Parathyroid adenoma (tissue), 2 donors: ENCODE measurements around the gene CDX1.

Experiments used
- H2AFZ ChIP-seq: fragments of 300-600 bp; sonication (generic); one replicate; pipeline ENCODE4 v1.7.0; 2017; ENCODE audit warnings: antibody characterized with exemption, mild to moderate bottlenecking
- H3K27ac ChIP-seq: fragments of 300-600 bp; sonication (generic); one replicate; pipeline ENCODE4 v1.7.0; 2017
- H3K27me3 ChIP-seq: fragments of 300-600 bp; sonication (generic); one replicate; pipeline ENCODE4 v1.7.0; 2017; ENCODE audit warnings: low read length; ENCODE audit not compliant: control insufficient read depth, insufficient read depth
- H3K36me3 ChIP-seq: fragments of 300-600 bp; sonication (generic); one replicate; pipeline ENCODE4 v1.7.0; 2017; ENCODE audit warnings: low read length; ENCODE audit not compliant: control insufficient read depth, insufficient read depth
- H3K4me1 ChIP-seq: fragments of 300-600 bp; sonication (generic); one replicate; pipeline ENCODE4 v1.7.0; 2017; ENCODE audit warnings: control low read depth
- H3K4me2 ChIP-seq: fragments of 300-600 bp; sonication (generic); one replicate; pipeline ENCODE4 v1.7.0; 2017; ENCODE audit warnings: low read length
- H3K4me3 ChIP-seq: fragments of 300-600 bp; sonication (generic); one replicate; pipeline ENCODE4 v1.7.0; 2017; ENCODE audit warnings: low read depth, low read length
- H3K79me2 ChIP-seq: fragments of 300-600 bp; sonication (generic); one replicate; pipeline ENCODE4 v1.7.0; 2017; ENCODE audit warnings: control low read depth
- H3K9ac ChIP-seq: fragments of 300-600 bp; sonication (generic); one replicate; pipeline ENCODE4 v1.7.0; 2017; ENCODE audit warnings: mild to moderate bottlenecking
- H3K9me3 ChIP-seq: fragments of 300-600 bp; sonication (generic); one replicate; pipeline ENCODE4 v1.7.0; 2017; ENCODE audit warnings: low read length; ENCODE audit not compliant: control insufficient read depth
- TF ChIP-seq, protein P1 (sequence below): fragments of 300-600 bp; sonication (generic); IDR thresholded peaks from one replicate; pipeline ENCODE4 v1.7.0; 2017; ENCODE audit warnings: antibody characterized with exemption, mild to moderate bottlenecking
- donor health status: primary hyperparathyroidism.

Gene CDX1

GRCh38 chr5:150213530-150213929, 47.0 kb downstream of the CDX1 start:
- no peaks in the 10 kb centered on the region for H3K4me1 ChIP-seq
- H3K4me2 ChIP-seq = no peak overlapping the region
- no peak overlapping the region for H3K27ac ChIP-seq
- no peaks in the 10 kb centered on the region for H3K27me3 ChIP-seq
- no peaks in the 10 kb centered on the region for H3K9me3 ChIP-seq
- H3K36me3 ChIP-seq = no peaks in the 10 kb centered on the region
- H3K4me3 ChIP-seq = no peak overlapping the region
- TF ChIP-seq, protein P1, sequence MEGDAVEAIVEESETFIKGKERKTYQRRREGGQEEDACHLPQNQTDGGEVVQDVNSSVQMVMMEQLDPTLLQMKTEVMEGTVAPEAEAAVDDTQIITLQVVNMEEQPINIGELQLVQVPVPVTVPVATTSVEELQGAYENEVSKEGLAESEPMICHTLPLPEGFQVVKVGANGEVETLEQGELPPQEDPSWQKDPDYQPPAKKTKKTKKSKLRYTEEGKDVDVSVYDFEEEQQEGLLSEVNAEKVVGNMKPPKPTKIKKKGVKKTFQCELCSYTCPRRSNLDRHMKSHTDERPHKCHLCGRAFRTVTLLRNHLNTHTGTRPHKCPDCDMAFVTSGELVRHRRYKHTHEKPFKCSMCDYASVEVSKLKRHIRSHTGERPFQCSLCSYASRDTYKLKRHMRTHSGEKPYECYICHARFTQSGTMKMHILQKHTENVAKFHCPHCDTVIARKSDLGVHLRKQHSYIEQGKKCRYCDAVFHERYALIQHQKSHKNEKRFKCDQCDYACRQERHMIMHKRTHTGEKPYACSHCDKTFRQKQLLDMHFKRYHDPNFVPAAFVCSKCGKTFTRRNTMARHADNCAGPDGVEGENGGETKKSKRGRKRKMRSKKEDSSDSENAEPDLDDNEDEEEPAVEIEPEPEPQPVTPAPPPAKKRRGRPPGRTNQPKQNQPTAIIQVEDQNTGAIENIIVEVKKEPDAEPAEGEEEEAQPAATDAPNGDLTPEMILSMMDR = no peak
- no peak overlapping the region for H2AFZ ChIP-seq
- H3K9ac ChIP-seq = no peak overlapping the region
- H3K79me2 ChIP-seq = no peaks in the 10 kb centered on the region

DNA sequence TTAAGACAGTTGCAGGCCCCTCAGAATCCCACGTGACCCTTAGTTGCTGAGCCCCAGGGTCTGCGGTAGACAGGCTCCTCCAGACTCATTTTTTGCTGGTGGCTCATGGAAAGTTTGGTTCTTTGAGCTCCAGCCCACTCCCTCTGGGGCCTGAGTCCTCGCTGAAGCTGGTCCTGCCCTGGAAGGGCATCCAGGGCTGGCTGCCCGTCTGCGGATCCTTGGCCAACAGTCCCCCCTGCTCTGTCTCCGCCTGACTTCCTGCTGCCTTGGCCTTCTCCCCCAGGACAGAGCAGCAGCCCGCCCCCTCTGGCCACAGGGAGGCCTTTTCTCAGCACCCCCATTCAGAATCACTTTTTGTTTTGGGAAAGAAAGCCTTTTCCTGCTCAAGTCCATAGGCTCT, 47.7 kb downstream of the CDX1 start:
- no peak overlapping the region for H3K27ac ChIP-seq
- H3K9ac ChIP-seq = no peak overlapping the region
- H3K4me3 ChIP-seq = no peak overlapping the region
- H3K27me3 ChIP-seq = no peaks in the 10 kb centered on the region
- H2AFZ ChIP-seq = no peak overlapping the region
- H3K36me3 ChIP-seq = no peaks in the 10 kb centered on the region
- TF ChIP-seq, protein P1 = no peak
- no peak overlapping the region for H3K4me2 ChIP-seq
- H3K79me2 ChIP-seq = no peaks in the 10 kb centered on the region
- H3K9me3 ChIP-seq = no peaks in the 10 kb centered on the region
- no peaks in the 10 kb centered on the region for H3K4me1 ChIP-seq

DNA sequence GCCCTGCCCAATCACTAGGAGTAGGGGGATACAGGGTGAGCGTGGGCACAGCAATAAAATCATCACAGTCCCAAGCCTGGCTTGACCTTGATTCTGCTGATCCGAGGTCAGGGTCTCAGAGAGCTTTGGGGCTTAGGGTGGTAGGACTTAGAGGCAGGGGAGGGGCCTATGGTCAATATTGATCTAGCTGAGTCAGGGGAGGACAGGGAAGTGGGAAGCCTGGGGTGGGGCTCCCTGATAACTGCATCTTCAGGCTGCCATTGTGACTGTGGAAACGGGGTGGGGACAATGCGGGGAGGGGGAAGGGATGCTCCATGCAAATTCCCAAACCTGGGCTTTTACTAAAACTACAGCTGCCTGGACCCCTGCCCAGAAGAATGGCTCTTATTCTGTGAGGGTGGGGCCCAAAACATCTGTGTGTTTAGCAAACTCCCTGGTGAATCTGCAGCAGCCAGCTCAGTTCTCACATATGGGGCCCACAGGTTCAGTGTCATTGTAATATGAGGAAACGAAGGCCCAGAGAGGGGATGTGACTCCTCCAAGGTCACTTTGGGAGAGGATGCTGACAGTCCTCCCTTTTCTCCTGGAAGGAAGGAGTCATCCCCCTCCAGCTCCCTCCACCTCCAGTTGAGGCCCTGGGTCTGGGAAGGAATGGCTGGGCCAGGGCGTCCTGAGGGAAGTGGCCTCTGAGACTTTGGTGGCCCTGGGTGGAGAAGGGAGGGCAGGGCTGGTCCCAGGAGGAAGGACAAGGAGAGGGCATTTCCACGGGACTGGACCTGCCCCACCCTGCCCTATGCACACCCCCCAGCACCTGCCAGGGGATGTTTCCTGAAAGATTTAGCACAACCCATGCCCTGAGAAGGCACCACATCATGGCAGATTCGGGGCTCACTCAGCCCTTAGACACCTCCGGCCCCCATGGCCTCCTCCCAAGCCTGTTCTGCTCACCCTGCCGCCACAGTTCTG, 49.7 kb downstream of the CDX1 start:
- Histone ChIP-seq H3K9me3 (no peaks in the 10 kb centered on the region), H3K9ac (no peak overlapping the region), H3K27ac (no peak overlapping the region)

DNA sequence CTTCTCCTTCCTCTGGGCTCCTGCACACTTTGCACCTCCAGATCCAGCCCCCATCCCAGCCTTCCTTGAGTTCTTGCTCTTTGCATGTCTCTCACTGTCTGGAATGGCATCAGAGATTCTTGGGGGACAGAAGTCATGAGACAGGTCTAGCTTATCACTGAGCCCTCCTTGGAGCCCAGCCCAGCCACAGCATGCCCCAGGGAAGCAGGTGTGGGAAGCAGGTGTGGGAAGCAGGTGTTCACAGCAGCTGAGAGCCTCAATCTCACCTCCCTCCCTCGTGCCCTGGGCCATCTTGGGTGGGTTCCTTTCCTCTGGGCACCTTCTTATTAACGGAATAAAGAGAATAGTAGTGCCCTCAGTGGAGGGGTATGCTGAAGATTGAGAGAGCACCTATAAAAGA, 50.5 kb downstream of the CDX1 start:
- no peak overlapping the region for H2AFZ ChIP-seq
- no peak overlapping the region for H3K4me3 ChIP-seq
- H3K36me3 ChIP-seq = no peaks in the 10 kb centered on the region
- H3K9ac ChIP-seq = no peak overlapping the region
- no peaks in the 10 kb centered on the region for H3K4me1 ChIP-seq
- H3K4me2 ChIP-seq = no peak overlapping the region
- TF ChIP-seq, protein P1 = no peak
- H3K9me3 ChIP-seq = no peaks in the 10 kb centered on the region
- H3K79me2 ChIP-seq = no peaks in the 10 kb centered on the region
- no peaks in the 10 kb centered on the region for H3K27me3 ChIP-seq
- no peak overlapping the region for H3K27ac ChIP-seq

More for the DNA sequence above, 49.7 kb downstream of the CDX1 start:
- TF ChIP-seq, protein P1 = no peak
- Histone ChIP-seq H3K4me3 (no peak overlapping the region), H3K27me3 (no peaks in the 10 kb centered on the region), H3K36me3 (no peaks in the 10 kb centered on the region), H3K4me1 (no peaks in the 10 kb centered on the region), H3K79me2 (no peaks in the 10 kb centered on the region), H3K4me2 (no peak overlapping the region), H2AFZ (no peak overlapping the region)
